Trophoblast cell (in vitro differentiated cells and primary cell): ENCODE data around the gene PSMD2.

Experiments
- DNase-seq, 2 donors: peaks; one replicate each; pipeline ENCODE4 v3.0.0-alpha.2; 2016
- H2AFZ ChIP-seq: 2 replicates; pipeline ENCODE4 v1.6.1; 2013; ENCODE audit warnings: low read length, moderate library complexity, mild to moderate bottlenecking; ENCODE audit not compliant: insufficient read depth, poor library complexity
- H2AK5ac ChIP-seq: 2 replicates; pipeline ENCODE4 v1.6.1; 2013; ENCODE audit warnings: mild to moderate bottlenecking, low read length
- H2BK120ac ChIP-seq: 2 replicates; pipeline ENCODE4 v1.6.1; 2013; ENCODE audit warnings: low read length, mild to moderate bottlenecking, moderate library complexity; ENCODE audit not compliant: insufficient read depth, poor library complexity
- H2BK12ac ChIP-seq: 2 replicates; pipeline ENCODE4 v1.6.1; 2013; ENCODE audit warnings: mild to moderate bottlenecking, low read length, moderate library complexity
- H2BK5ac ChIP-seq: 2 replicates; pipeline ENCODE4 v1.6.1; 2013; ENCODE audit warnings: low read length, low read depth, moderate library complexity, mild to moderate bottlenecking; ENCODE audit not compliant: poor library complexity
- H3K14ac ChIP-seq: 2 replicates; pipeline ENCODE4 v1.6.1; 2013; ENCODE audit warnings: mild to moderate bottlenecking, low read length
- H3K18ac ChIP-seq: 2 replicates; pipeline ENCODE4 v1.6.1; 2013; ENCODE audit warnings: mild to moderate bottlenecking, low read length
- H3K23ac ChIP-seq: 2 replicates; pipeline ENCODE4 v1.6.1; 2013; ENCODE audit warnings: low read length
- H3K27ac ChIP-seq: 2 replicates; pipeline ENCODE4 v1.5.1; 2013; ENCODE audit warnings: low read depth, mild to moderate bottlenecking, inconsistent platforms, low read length, moderate library complexity
- H3K27me3 ChIP-seq: 2 replicates; pipeline ENCODE4 v1.6.1; 2013; ENCODE audit warnings: inconsistent platforms, mild to moderate bottlenecking, low read length, moderate library complexity; ENCODE audit not compliant: insufficient read depth
- H3K36me3 ChIP-seq, 2 experiments: 1 replicate in 1 of 2; 2 replicates in 1 of 2; pipeline ENCODE4 v1.6.1; 2013; ENCODE audit warnings: low read length in 2 of 2, mild to moderate bottlenecking in 2 of 2, moderate library complexity in 1 of 2; ENCODE audit not compliant: insufficient read depth in 2 of 2, control insufficient read depth in 1 of 2
- H3K4ac ChIP-seq: 2 replicates; pipeline ENCODE4 v1.6.1; 2013; ENCODE audit warnings: low read depth, mild to moderate bottlenecking, low read length, moderate library complexity
- H3K4me1 ChIP-seq, 2 experiments: 1 replicate in 1 of 2; 2 replicates in 1 of 2; pipeline ENCODE4 v1.6.1; 2013; ENCODE audit warnings: low read length in 2 of 2, mild to moderate bottlenecking in 2 of 2, moderate library complexity in 1 of 2; ENCODE audit not compliant: insufficient read depth in 2 of 2, control insufficient read depth in 1 of 2
- H3K4me2 ChIP-seq: 2 replicates; pipeline ENCODE4 v1.6.1; 2013; ENCODE audit warnings: inconsistent platforms, mild to moderate bottlenecking, low read length, moderate library complexity
- H3K4me3 ChIP-seq: 2 replicates; pipeline ENCODE4 v1.5.1; 2013; ENCODE audit warnings: mild to moderate bottlenecking, low read depth, low read length, inconsistent platforms
- H3K79me1 ChIP-seq: one replicate; pipeline ENCODE4 v1.6.1; 2013; ENCODE audit warnings: low read length
- H3K79me2 ChIP-seq: 2 replicates; pipeline ENCODE4 v1.6.1; 2013; ENCODE audit warnings: low read length, mild to moderate bottlenecking; ENCODE audit not compliant: control insufficient read depth, insufficient read depth, poor library complexity
- H3K9ac ChIP-seq: 2 replicates; pipeline ENCODE4 v1.6.1; 2013; ENCODE audit warnings: mild to moderate bottlenecking, low read length
- H3K9me3 ChIP-seq: 2 replicates; pipeline ENCODE4 v1.6.1; 2013; ENCODE audit warnings: low read depth, mild to moderate bottlenecking, control low read depth, inconsistent platforms, low read length; ENCODE audit not compliant: insufficient read depth
- H4K12ac ChIP-seq: 2 replicates; pipeline ENCODE4 v1.6.1; 2013; ENCODE audit warnings: low read depth, mild to moderate bottlenecking, low read length, moderate library complexity
- H4K8ac ChIP-seq: 2 replicates; pipeline ENCODE4 v1.6.1; 2013; ENCODE audit warnings: low read depth, mild to moderate bottlenecking, low read length, moderate library complexity
- H4K91ac ChIP-seq: one replicate; pipeline ENCODE4 v1.6.1; 2013; ENCODE audit warnings: low read depth, mild to moderate bottlenecking, low read length, moderate library complexity
- WGBS: extraction: QIAGEN DNeasy Blood & Tissue Kit; methylation state at CpG from one replicate; pipeline ENCODE4 v1.1.7; 2013; ENCODE audit warnings: missing lambda C conversion rate; ENCODE audit not compliant: insufficient read length, insufficient coverage; ENCODE audit errors: extremely low coverage; 5-methylcytosine and 5-hydroxymethylcytosine counted together

Gene PSMD2

GRCh38 chr3:184350618-184351017, 51.6 kb downstream of the PSMD2 start:
- WGBS, result no CpG with 5 or more reads among the region's 6 CpGs
- Histone ChIP-seq H3K27ac (no peak overlapping the region), H4K91ac (no peak overlapping the region), H3K14ac (no peak overlapping the region), H3K4ac (no peak overlapping the region), H2AFZ (no peak overlapping the region), H3K36me3 (peaks cover 12 to 18% of the 10 kb centered on the region in 2 experiments), H3K27me3 (no peaks in the 10 kb centered on the region), H4K8ac (no peak overlapping the region), H2BK5ac (no peak overlapping the region), H3K23ac (no peak overlapping the region), H3K79me2 (no peaks in the 10 kb centered on the region), H3K9ac (no peak overlapping the region), H3K9me3 (peaks cover 2% of the 10 kb centered on the region), H3K18ac (no peak overlapping the region), H2AK5ac (no peak overlapping the region), H3K4me1 (peaks cover 2 to 3% of the 10 kb centered on the region in 2 experiments), H3K79me1 (no peaks in the 10 kb centered on the region), H2BK12ac (no peak overlapping the region), H3K4me2 (no peak overlapping the region), H4K12ac (no peak overlapping the region), H2BK120ac (no peak overlapping the region), H3K4me3 (no peak overlapping the region)
- peak; percentile 76 to 93 for DNase-seq

- Histone ChIP-seq H3K9me3 (peaks cover 2% of the 10 kb centered on the region), H3K27ac (no peak overlapping the region), H4K8ac (no peak overlapping the region), H4K91ac (no peak overlapping the region), H2BK120ac (no peak overlapping the region), H2BK12ac (no peak overlapping the region), H4K12ac (no peak overlapping the region), H3K9ac (no peak overlapping the region), H3K14ac (no peak overlapping the region), H3K27me3 (no peaks in the 10 kb centered on the region), H2AFZ (no peak overlapping the region), H3K4ac (no peak overlapping the region), H3K18ac (no peak overlapping the region), H3K4me2 (no peak overlapping the region), H3K4me3 (no peak overlapping the region), H3K79me2 (no peaks in the 10 kb centered on the region), H3K36me3 (peaks cover 9 to 14% of the 10 kb centered on the region in 2 experiments), H2AK5ac (no peak overlapping the region), H3K79me1 (no peaks in the 10 kb centered on the region), H2BK5ac (no peak overlapping the region), H3K23ac (no peak overlapping the region), H3K4me1 (peaks cover 2 to 3% of the 10 kb centered on the region in 2 experiments)
- no peak for DNase-seq
- WGBS, result no CpG with 5 or more reads among the region's 9 CpGs
These were observed 52.6 kb downstream of the PSMD2 start for GRCh38 chr3:184351511-184352148.

GRCh38 chr3:184352149-184352785, 53.2 kb downstream of the PSMD2 start:
- Histone ChIP-seq H4K8ac (no peak overlapping the region), H3K9ac (no peak overlapping the region), H3K14ac (no peak overlapping the region), H3K4me1 (peaks cover 2 to 3% of the 10 kb centered on the region in 2 experiments), H3K27ac (no peak overlapping the region), H2AK5ac (no peak overlapping the region), H3K9me3 (peaks cover 2% of the 10 kb centered on the region), H2BK120ac (no peak overlapping the region), H3K36me3 (peaks cover 8 to 14% of the 10 kb centered on the region in 2 experiments), H3K23ac (no peak overlapping the region), H3K4ac (no peak overlapping the region), H4K12ac (no peak overlapping the region), H2BK12ac (no peak overlapping the region), H3K79me1 (no peaks in the 10 kb centered on the region), H3K4me2 (no peak overlapping the region), H2BK5ac (no peak overlapping the region), H3K4me3 (no peak overlapping the region), H2AFZ (no peak overlapping the region), H3K79me2 (no peaks in the 10 kb centered on the region), H4K91ac (no peak overlapping the region), H3K18ac (no peak overlapping the region), H3K27me3 (no peaks in the 10 kb centered on the region)
- WGBS, result no CpG with 5 or more reads among the region's 15 CpGs
- no peak for DNase-seq

- no peak overlapping the region for H3K4me3 ChIP-seq
- H3K4me2 ChIP-seq, result no peak overlapping the region
- no peak overlapping the region for H3K9ac ChIP-seq
- H3K14ac ChIP-seq, result no peak overlapping the region
- no peak overlapping the region for H2BK120ac ChIP-seq
- H3K4me1 ChIP-seq, result peaks cover 2 to 3% of the 10 kb centered on the region in 2 experiments
- H4K8ac ChIP-seq, result no peak overlapping the region
- peaks cover 2% of the 10 kb centered on the region for H3K9me3 ChIP-seq
- no peak overlapping the region for H2AK5ac ChIP-seq
- no peak overlapping the region for H2AFZ ChIP-seq
- H2BK12ac ChIP-seq, result no peak overlapping the region
- DNase-seq, result no peak
- no peak overlapping the region for H3K23ac ChIP-seq
- no peak overlapping the region for H3K27ac ChIP-seq
- H3K79me2 ChIP-seq, result no peaks in the 10 kb centered on the region
- no peak overlapping the region for H3K18ac ChIP-seq
- no peak overlapping the region for H2BK5ac ChIP-seq
- H3K79me1 ChIP-seq, result no peaks in the 10 kb centered on the region
- no peak overlapping the region for H4K12ac ChIP-seq
- no peaks in the 10 kb centered on the region for H3K27me3 ChIP-seq
- WGBS, result no CpG with 5 or more reads among the region's 11 CpGs
- peaks cover 10 to 14% of the 10 kb centered on the region in 2 experiments for H3K36me3 ChIP-seq
- no peak overlapping the region for H3K4ac ChIP-seq
- no peak overlapping the region for H4K91ac ChIP-seq
These were observed 54.0 kb downstream of the PSMD2 start for GRCh38 chr3:184352897-184353545.
